OCI-LY3 (cell line): ENCODE results near the gene SNN.

Experiments
- CTCF ChIP-seq: fragments of 200-600, 300-600 bp; sonication (generic); IDR thresholded peaks from 2 replicates; pipeline ENCODE4 v1.5.1; 2014; ENCODE audit warnings: antibody characterized with exemption, low read length, low read depth
- EZH2phosphoT487 ChIP-seq: fragments of 200-600 bp; shearing (Covaris generic); IDR thresholded peaks from 2 replicates; pipeline ENCODE4 v1.6.1; 2018; ENCODE audit warnings: antibody characterized with exemption, mixed run types, low read depth

GRCh38 chr16:11691771-11692170, 23.5 kb downstream of the SNN start:
- TF ChIP-seq CTCF: no peak
- TF ChIP-seq EZH2phosphoT487: no peak
